Right lobe of liver (tissue), 6 donors: ENCODE results near the gene SLC9A3. TPM values are rescaled to one million over a fixed set of nuclear protein-coding genes. Genes with fewer than 3 reads are reported as not detected.

Experiments
- ATAC-seq, 4 donors: fragments of 200-7000 bp; cut with Tn5 transposase; one replicate each; pipeline ENCODE4 v1.9.1; 2020; ENCODE audit warnings: mild to moderate bottlenecking in 4 of 4, moderate library complexity in 4 of 4
- DNase-seq, 3 donors: peaks; one replicate each; pipeline ENCODE4 v3.0.0-alpha.2; 2020
- H3K27ac ChIP-seq, 3 donors: fragments of 200-600 bp; one replicate each; pipeline ENCODE4 v1.8.0; 2022
- H3K27me3 ChIP-seq, 2 donors: fragments of 200-600 bp; one replicate each; pipeline ENCODE4 v1.8.0; 2022
- H3K36me3 ChIP-seq, 4 donors: fragments of 200-600 bp; sonication (generic) in 1 of 4; one replicate each; pipeline versions ENCODE4 v1.5.1 to v1.8.0; 2017 to 2022; ENCODE audit warnings: control low read depth in 1 of 4
- H3K4me1 ChIP-seq, 4 donors: fragments of 200-600 bp; sonication (generic) in 1 of 4; one replicate each; pipeline versions ENCODE4 v1.5.1 to v1.8.0; 2017 to 2022; ENCODE audit warnings: control low read depth in 1 of 4
- H3K4me3 ChIP-seq, 3 donors: fragments of 200-600 bp; one replicate each; pipeline ENCODE4 v1.8.0; 2022
- H3K9me3 ChIP-seq, 4 donors: fragments of 200-600 bp; sonication (generic) in 1 of 4; one replicate each; pipeline versions ENCODE4 v1.5.1 to v1.8.0; 2017 to 2022; ENCODE audit warnings: control low read depth in 1 of 4
- CTCF ChIP-seq, 4 donors: fragments of 200-600 bp in 3 of 4; fragments of 450-650 bp in 1 of 4; IDR thresholded peaks; one replicate each; pipeline versions ENCODE4 v1.5.1 to v1.8.0; 2016 to 2022; ENCODE audit warnings: antibody characterized with exemption in 4 of 4, mild to moderate bottlenecking in 2 of 4
- POLR2A ChIP-seq: fragments of 450-650 bp; IDR thresholded peaks from one replicate; pipeline ENCODE4 v1.6.1; 2017; ENCODE audit warnings: antibody characterized with exemption, mild to moderate bottlenecking
- WGBS: methylation state at CpG from one replicate; pipeline ENCODE4 v1.1.6; 2018; ENCODE audit warnings: low coverage, low lambda C conversion rate; ENCODE audit not compliant: insufficient coverage; ENCODE audit errors: missing lambda C conversion rate; 5-methylcytosine and 5-hydroxymethylcytosine counted together
- intact Hi-C, 2 donors: fragments of 100-400 bp; cut with DNase I; formaldehyde crosslinking; loops; one replicate each; pipeline versions ENCODE4 v1.11.2 to v1.14.1; 2022
- long read RNA-seq: library from polyadenylated mRNA; unstranded; transcript quantifications from one replicate; pipeline ENCODE4 v2.0.0, GENCODE V29; 2019
- total RNA-seq, 6 experiments: library from RNA; depleted of rRNA in 2 of 6; stranded (reverse); fragments of >200 nt in 2 of 6; fragmentation: NEBNext Ultra II Directional in 3 of 6; extraction: Animal tissue kit (Norgen Biotek cat#: 25700) in 3 of 6; gene quantifications; one replicate each; pipeline versions ENCODE4 v1.1.0 to v1.2.4, GENCODE V29; 2016 to 2023
- donor health status: DM: no; HTN: yes; CAD: no.
- donor health status: DM: no; HTN: no; CAD: no.
- donor health status: DM: no; HTN: no; CAD: no.
- donor health status: DM: no; HTN: yes; CAD: no.
- donor health status: DM: no; HTN: yes; CAD: no.

Gene SLC9A3
- total RNA-seq = 1 to 10 TPM in 2 of 6 experiments, under 1 TPM in 4; 0.32 to 1.8 (median 0.46) TPM
- long read RNA-seq = 0 reads

- no peaks in the 10 kb centered on the region for H3K36me3 ChIP-seq
- H3K9me3 ChIP-seq = no peaks in the 10 kb centered on the region
- TF ChIP-seq POLR2A (no peak), CTCF (IDR thresholded peaks at IDR 0.05) (no peak)
- WGBS = 0% methylated on average over 2 of the region's 89 CpGs
- H3K4me1 ChIP-seq = peaks cover 0 to 3% (median 0%) of the 10 kb centered on the region in 4 donors
- no peak for DNase-seq
- H3K27me3 ChIP-seq = peaks cover 0 to 16% of the 10 kb centered on the region in 2 donors
- H3K27ac ChIP-seq = no peak within 1 kb of the TSS
- no peak within 1 kb of the TSS for H3K4me3 ChIP-seq
- no peak for ATAC-seq
- intact Hi-C loops = no loop called here
These were observed at the start of gene SLC9A3 for GRCh38 chr5:524234-524972. SLC9A3 (minus strand) TSS chr5:524449.

GRCh38 chr5:573976-574375 lies 49.7 kb upstream of the SLC9A3 start:
- no peaks in the 10 kb centered on the region for H3K4me1 ChIP-seq
- no peaks in the 10 kb centered on the region for H3K9me3 ChIP-seq
- no peak for ATAC-seq
- no peaks in the 10 kb centered on the region for H3K27me3 ChIP-seq
- no peak for TF ChIP-seq POLR2A
- TF ChIP-seq CTCF (IDR thresholded peaks at IDR 0.05) = no peak
- H3K27ac ChIP-seq = no peak overlapping the region
- intact Hi-C loops = no loop called here
- no peak overlapping the region for H3K4me3 ChIP-seq
- DNase-seq = no peak
- 24% methylated on average over 9 of the region's 16 CpGs for WGBS
- H3K36me3 ChIP-seq = no peaks in the 10 kb centered on the region

- intact Hi-C loops = no loop called here
- DNase-seq (no peak), ATAC-seq (no peak)
- Histone ChIP-seq H3K27me3 (no peaks in the 10 kb centered on the region), H3K4me1 (no peaks in the 10 kb centered on the region), H3K27ac (no peak overlapping the region), H3K4me3 (no peak overlapping the region), H3K9me3 (no peaks in the 10 kb centered on the region), H3K36me3 (no peaks in the 10 kb centered on the region)
- WGBS = 75% methylated on average over 12 of the region's 12 CpGs
- no peak for TF ChIP-seq CTCF (IDR thresholded peaks at IDR 0.05)
- no peak for TF ChIP-seq POLR2A
These were observed 49.0 kb upstream of the SLC9A3 start for GRCh38 chr5:573206-573605.

GRCh38 chr5:572398-573019 lies 48.3 kb upstream of the SLC9A3 start:
- no peaks in the 10 kb centered on the region for H3K36me3 ChIP-seq
- 47% methylated on average over 13 of the region's 14 CpGs for WGBS
- no peak for ATAC-seq
- H3K27ac ChIP-seq = no peak overlapping the region
- no peaks in the 10 kb centered on the region for H3K9me3 ChIP-seq
- DNase-seq = no peak
- no peak overlapping the region for H3K4me3 ChIP-seq
- intact Hi-C loops = no loop called here
- no peaks in the 10 kb centered on the region for H3K27me3 ChIP-seq
- TF ChIP-seq CTCF (IDR thresholded peaks at IDR 0.05) = no peak
- no peak for TF ChIP-seq POLR2A
- H3K4me1 ChIP-seq = no peaks in the 10 kb centered on the region
